ENCODE results near the gene PATJ.
"Not testable (repeated sequence)": the region's sequence is repeated elsewhere in the genome, so short reads cannot be mapped to it uniquely, and the experiment has no call there.

PATJ gene

DNA sequence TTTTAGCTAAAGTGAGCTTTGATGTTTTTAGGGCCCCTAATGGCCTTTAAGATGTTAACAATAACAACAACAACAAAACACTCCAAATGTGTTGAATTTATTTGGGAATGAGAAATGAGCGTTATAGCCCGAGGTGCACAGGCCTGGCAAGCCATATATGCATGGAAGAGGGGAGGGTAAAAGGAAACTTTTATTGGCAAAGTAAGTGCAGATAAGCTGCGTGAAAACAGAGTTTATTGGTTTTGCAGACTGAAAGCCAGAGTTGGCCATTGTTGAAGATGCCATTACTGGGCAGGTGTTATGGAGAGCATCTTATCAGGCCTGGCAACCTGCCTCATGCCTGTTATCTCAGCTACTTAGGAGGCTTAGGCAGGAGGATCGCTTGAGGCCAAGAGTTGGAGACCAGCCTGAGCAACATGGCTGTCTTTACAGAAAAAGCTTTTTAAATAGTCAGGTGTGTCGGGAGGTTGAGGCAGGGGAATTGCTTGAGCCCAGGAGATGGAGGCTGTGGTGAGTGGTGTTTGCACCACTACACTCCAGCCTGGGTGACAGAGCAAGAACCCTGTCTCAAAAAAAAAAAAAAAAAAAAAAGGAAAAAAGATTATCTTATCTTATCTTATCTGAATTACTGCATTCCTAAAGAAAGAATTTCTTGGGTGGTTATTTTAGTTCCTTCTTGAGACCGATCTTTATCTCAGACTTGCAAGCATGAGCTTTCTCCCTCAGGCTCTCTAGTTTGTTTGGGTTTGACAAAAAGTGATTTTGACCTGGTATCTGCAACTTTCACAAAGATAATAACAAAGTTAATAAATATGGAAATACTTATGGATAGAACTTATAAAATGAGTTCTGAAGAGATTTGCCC, 1.7 kb downstream of the PATJ start:
- no peak for DNase-seq

DNA sequence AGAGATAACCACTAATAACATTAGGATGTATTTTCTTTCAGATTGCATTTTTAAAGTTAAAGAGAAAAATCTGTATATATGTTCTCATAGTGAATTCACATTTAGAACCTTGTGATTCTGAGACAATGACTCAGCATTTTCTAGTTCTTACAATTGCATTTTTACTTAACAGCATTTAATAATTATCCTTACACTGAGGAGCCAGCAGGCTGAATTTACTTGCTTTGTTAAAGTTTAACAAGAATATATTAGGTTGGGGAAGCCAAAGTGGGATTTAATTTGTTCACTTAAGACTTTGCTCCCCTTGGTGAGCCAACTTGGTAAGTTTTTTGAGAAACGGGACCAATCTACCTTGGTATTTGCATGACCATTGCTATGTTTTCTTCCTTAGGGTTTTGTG, 4.5 kb downstream of the PATJ start:
- no peak for DNase-seq

DNA sequence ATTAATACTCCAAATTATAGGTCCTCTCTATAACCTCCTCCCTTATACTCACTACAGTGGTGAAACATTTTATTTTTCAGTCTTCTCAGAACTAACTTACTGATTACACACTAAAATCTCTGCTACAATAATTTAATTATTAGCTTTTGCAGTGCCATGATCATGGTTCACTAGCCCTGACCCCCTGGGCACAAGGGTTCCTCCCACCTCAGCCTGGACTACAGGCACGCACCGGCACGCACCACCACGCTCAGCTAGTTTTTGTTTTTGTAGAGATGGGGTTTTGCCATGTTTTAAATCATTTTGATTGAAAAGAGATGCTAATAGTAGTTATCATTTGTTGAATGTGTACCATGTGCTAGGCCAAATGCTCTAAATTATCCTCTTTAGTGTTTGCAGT, 6.3 kb downstream of the PATJ start:
- DNase-seq = no peak

DNA sequence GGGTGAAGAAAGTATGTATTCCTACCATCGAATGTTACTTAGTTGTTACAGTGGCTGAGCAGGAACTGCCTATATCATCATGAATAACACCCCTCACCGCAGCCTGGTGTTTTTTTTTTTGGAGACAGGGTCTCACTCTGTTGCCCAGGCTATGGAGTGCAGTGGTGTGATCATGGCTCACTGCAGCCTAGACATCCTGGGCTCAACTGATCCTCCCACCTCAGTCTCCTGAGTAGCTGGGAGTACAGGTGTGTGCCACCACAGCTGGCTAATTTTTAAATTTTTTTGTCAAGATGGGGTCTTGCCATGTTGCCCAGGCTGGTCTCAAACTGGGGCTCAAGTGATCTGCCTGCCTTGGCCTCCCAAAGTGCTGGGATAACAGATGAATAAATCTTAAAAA, 7.3 kb downstream of the PATJ start:
- DNase-seq = no peak

DNA sequence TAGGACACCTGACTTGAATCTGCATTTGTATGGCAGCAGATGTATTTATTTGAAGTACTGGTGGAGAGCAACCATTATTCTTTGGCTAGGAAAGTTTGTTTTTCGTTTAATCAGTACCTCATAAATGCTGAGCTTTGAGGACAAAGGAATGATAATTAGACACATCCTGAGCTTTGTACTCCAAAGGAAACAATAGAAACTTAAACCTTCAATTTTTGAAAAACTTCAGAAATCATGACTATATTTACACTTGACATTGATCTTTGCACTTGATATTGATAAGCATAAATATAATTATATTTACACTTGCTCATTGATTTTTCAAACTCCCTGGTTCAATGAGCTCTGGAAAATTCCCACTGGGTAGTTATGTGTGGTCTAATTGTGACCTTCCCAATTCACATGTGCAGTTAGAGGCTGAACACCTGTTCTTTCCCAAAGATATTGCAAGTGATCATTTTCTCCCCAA, 10.7 kb downstream of the PATJ start:
- DNase-seq = no peak

DNA sequence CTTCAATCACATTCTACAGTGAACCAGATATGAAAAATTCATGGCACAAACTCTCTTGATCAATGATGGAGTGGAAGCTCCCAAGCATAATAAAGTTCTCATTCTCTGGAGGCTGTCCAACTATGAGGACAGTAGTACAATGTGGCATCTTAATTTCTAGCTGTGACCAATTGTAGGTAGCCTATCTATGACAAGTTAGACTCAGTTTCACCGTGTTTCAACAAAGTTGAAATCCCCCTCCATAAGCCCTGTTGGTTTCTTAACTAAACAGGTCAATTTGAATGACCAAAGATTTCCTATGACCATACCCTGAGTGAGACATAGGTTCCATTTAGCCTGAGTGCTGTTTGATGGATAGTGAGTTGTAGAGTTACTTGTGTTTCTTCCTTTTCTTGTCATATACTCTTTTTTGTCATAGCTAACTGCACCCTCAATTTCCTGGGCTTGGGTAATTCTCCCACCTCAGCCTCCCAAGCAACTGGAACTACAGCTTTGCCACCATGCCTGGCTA, 11.8 kb downstream of the PATJ start:
- DNase-seq = no peak

DNA sequence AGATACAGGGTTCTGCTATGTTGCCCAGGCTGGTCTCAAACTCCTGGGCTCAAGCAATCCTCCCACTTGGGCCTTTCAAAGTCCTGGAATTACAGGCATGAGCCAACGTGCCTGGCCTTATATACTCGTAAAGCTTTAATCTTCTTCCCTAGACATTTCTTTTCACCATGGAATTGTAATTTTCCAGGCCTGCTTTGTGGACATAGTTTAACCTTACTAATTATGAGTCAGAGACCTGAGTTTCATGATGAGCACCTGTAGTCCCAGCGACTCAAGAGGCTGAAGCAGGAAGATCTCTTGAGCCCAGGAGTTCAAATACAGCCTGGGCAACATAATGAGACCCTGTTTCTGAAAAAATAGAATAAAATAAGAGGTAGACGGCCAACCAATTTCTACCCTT, 12.3 kb downstream of the PATJ start:
- DNase-seq = no peak

DNA sequence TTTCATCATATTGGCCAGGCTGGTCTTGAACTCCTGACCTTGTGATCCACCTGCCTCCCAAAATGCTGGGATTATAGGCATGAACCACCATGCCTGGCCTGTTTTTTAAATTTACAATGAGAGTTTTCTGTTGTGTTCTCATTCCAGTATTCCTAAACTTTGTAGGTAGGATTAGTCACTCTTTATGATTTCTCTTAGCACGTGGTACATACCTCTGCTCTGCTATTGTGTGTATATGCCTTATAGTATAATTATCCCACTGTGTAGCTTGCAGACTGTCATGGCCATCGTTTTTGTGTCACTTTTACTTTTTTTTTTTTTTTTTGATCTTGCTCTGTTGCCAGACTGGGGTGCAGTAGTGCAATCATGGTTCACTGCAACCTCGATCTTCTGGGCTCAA, 14.5 kb downstream of the PATJ start:
- no peak for DNase-seq

DNA sequence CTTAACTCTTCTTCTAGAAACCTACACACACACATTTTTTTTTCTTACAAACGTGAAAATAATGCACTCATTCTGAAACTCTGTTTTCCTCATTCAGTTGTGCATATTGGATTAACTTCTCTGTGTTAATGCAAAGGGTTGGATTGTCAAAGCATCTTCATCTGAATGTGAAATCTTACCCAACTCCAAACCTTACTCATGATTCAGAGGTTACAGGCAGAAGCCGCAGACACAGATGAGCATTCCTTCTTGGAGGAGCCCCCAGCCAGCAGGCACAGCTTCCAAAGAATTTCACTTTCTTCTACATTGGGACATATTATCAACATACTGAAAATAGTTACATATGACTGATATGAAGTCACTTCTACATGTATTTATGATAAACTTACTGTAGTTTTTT, 15.7 kb downstream of the PATJ start:
- DNase-seq = no peak

DNA sequence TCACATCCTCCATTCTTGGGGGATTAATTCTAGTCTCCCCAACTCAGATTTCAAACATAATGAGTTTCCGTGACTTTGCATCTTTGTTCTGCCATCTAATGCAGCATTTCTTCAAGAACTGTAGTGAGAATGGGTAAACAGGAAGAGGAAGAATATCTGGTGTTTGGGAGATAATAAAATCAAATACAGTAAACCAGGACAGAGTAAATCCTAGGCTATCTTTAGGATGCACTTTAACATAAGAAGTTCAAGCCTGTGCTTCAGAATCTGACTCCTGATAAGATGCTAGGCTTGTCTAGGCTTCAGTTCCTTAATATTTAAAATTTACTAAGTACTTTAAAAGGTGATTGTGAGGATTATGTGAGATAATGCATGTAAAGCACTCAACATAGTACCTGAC, 27.9 kb downstream of the PATJ start:
- DNase-seq = no peak

DNA sequence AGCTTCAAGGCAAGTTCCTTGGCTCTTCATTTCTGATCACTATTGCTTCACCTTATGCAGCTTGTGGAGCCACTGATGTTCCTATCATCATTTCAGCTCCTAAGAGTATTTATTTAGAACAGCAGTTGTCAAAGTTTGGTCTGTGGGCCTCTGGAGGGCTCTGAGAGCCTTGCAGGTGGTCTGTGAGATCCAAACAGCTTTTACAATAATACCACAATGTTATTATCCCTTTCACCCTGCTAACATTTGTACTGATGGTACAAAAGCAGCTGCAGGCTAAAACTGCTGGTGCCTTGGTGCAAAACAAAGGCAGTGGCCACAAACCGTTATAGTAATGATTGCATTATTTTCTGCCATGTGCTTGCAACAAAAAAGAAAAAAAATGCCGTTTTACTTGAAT, 33.8 kb downstream of the PATJ start:
- no peak for DNase-seq

DNA sequence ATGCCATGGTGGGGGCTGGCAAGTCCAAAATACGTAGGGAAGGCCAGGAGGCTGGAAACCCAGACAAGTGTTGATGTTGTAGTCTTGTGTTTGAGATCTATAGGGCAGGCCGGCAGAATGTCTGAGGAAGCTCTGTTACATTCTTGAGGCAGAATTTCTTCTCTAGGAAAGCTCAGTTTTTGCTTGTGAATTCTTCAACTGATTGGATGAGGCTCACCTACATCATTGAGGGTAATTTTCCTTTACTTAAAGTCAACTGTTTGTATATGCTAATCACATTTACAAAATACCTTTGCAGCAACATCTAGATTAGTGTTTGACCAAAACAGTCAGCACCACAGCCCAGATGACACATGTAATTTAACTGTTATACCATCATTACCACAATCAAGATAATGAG, 37.0 kb downstream of the PATJ start:
- no peak for DNase-seq

DNA sequence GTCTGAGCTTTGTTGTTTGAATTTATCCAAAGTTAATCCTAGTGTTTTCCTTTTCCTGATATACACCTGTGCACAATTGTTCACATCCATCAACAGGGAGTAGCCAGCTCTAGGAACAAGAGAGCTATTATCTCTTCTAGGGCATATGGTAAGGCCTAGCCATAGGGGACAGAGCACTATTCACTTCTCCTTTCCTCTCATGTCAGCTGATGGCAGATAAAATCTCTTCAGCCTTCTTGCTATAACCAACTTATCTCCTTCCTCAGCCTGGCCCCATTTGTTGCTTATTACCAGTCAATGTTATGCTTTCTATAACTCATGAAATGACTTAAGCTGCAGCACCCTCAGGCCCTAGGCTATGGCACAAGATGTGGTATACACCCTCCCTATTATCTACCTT, 38.9 kb downstream of the PATJ start:
- DNase-seq = no peak

DNA sequence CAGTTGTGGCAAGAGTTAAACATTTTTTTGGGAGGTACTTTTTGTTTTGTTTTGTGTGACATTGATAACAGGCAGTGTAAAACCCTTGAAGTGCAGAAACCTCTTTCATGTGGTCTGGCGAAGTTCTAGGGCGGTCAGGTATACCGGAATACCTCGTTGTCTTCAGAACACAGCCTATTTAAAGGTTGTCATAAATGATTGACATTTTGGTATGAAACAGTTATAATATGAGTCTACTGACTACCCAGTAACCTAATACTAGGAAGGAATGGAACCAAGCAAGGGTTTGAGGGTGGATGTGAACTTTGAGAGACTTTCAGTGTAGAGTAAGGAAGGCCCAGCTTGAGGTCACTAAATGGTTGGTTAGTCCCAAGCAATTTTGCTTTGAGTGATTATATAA, 40.5 kb downstream of the PATJ start:
- DNase-seq = no peak

DNA sequence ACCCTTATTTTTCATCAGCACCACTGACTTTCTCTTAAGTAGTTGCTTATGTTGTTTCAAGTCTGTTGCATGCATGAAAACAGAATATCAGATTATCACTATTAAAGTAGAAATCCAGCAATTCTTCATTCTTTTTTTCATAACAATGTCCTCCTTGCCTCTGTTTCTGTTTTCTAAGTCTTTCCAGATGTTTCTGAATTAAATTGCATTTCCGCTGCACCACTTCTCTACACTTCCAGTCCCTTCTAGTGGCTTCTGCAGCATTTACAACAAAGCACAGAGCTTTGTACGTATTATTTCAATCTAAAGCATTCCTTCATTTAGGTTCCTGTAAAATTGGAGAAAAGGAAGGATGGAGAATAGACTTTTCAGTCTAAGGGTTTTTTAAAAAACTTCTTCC, 42.4 kb downstream of the PATJ start:
- no peak for DNase-seq

DNA sequence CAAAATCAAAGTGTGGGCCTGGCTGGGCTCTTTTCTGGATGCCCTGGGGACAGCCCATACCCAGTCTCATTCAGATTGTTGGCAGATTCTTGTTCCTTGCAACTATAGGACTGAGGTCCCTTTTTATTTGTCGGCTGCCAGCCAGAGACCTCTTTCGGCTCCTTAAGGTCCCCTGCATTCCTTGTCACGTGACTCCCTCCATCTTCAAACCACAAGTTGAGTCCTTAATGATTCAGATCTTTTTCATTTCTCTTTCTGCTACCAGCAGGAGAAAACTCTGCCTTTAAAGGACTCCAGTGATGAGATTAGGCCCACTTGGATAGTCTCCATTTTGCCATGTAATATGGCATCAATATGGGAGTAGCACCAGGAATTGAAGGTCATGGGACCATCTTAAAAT, 48.6 kb downstream of the PATJ start:
- DNase-seq = no peak

DNA sequence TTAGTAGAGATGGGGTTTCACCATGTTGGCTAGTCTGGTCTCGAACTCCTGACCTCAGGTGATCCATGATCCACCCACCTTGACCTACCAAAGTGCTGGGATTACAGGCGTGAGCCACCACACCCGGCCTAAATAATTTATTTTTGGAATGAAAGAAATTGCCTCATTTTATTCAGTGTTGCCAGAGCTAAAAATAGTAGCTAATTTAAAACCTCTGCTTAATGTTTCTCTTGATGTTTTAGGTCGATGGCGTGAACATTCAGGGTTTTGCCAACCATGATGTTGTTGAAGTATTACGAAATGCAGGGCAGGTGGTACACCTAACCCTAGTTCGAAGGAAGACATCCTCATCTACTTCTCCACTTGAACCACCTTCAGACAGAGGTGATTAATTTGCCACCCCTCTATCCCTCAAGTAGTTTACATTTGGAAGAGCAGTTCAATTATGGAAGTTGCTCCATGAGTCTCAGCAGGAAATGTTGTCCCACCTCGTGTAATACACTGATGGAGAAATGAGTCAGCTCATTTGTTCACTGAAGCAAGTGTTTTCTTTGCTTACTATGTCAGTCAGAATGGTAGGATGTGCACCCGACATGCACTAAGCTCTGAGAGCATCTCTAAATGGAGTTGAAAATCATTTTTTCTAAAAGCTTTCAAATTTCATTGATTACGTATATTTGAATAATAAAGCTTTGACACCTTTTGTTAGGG, 54.9 kb downstream of the PATJ start:
- no peak for DNase-seq

DNA sequence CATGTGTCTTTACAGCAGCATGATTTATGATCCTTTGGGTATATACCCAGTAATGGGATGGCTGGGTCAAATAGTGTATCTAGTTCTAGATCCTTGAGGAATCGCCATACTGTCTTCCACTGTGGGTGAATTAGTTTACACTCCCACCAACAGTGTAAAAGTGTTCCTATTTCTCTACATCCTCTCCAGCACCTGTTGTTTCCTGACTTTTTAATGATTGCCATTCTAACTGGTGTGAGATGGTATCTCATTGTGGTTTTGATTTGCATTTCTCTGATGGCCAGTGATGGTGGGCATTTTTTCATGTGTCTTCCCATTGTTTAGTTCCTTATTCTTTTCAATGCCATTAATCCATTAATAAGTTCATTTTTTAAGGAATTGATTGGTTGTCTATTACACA, 58.8 kb downstream of the PATJ start:
- not testable (repeated sequence) for DNase-seq

DNA sequence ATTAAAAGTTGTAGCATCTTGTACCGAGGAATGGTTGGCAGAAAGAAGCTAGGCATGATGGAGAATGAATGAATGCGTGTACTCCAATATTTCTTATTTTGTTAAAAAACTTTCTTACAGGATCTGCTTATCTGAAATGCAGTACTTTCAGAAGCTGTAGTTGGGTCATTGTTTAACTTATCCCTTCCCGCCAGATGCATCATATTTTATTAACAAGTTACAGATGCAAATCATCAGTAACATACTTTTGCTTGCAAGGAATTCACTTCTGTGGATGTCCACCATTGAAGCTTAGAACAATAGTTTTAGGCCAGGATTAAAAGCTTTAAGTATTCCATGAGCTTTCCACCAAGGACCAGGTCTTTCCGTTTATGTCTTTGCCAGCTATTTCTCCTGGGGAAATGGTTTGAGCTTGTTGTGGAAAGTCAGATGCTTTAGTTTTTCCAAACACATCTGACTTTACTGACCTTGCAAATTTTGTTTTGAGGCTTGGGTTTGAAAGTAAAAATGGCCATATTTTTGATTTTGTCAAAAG, 65.4 kb downstream of the PATJ start:
- DNase-seq = no peak

DNA sequence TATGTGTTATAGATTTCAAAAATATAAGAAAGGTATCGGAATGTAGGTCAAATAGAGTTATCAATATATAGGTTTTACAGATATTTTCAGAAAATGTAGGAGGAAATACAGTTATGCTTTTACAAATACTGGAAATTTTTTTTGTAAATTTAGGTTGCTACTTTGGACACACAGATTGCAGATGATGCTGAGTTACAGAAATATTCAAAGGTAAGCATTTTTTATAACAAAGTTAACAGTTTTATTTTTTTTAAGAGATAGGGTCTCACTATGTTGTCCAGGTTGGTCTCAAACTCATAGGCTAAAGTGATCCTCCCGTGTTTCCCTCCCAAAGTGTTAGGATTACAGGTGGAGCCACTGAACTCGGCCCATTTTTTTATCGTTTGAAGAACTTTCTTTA, 66.0 kb downstream of the PATJ start:
- DNase-seq = no peak

DNA sequence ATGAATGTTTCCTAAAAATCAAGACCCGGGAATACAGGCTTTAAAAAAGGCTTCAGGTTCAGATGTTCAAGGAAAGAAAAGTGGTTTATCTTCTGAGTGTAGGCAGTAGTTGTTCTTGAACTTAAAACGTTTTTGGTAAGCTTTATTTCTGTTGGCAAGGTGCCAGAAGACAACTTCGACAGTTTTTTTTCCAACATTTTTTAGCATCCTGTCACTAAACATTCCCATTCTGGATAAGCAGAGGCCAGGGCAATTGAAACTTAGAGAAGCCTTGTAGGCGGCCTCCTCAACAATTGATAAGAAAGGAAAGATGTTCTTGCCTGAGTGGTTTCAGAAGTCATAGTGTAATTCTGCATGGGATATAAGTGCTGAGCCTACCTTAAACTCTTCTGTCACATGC, 66.7 kb downstream of the PATJ start:
- no peak for DNase-seq

DNA sequence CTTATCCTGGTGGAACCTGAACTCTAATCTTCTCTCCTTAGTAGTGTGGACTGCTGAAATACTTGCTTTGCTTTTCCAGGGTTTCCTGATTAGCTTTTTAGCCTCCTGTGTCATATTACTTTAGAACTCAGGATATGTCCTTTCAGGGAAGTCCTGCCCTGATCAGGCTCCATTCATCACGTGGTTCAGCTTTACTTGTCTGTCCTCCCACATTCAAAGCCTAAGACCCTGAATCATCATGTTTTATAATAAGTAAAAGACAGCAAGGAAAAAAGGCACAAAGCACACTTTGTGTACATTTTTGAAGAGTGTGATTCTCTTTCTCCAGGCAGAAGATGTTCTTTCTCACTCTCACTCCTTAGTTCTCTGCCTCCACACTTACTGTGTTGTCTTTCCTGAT, 70.6 kb downstream of the PATJ start:
- no peak for DNase-seq

DNA sequence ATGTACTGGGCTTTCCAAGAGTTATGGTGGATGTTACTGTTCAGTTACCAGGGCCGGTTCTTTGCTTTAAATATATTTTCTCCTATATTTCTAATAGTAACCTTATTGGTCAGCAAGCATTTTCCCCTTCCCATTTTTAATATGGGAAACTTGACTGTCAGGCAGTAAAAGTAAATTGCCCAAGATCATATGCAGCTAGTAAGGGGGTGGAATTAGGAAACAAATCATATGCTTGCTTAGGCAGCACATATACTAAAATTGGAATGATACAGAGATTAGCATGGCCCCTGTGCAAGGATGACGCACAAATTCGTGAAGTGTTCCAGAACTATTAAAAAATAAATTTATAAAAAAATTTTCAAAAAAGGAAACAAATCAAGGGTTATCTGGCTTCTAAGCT, 73.9 kb downstream of the PATJ start:
- no peak for DNase-seq

DNA sequence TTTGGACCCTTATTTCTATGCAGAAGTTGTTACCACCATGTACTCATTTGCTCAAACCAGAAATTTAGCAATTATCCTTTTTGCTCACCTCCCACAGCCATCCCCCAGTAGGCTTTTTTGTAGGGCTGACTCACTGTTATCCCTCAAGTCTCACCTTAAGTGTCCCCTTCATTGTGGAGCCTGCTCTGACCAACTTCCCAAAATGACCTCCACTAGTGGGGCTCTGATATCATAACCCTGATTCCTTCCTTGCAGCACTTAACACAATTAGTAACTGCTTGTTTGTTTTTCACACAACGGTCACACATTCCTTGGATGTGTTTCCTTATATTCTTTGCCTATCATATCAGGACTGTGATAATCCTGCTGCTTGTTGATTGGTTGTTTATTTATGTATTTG, 76.7 kb downstream of the PATJ start:
- no peak for DNase-seq
